ENCODE measurements around the gene GRIA4.
"Not testable (repeated sequence)": the region's sequence is repeated elsewhere in the genome, so short reads cannot be mapped to it uniquely, and the experiment has no call there.

GRIA4 gene

DNA sequence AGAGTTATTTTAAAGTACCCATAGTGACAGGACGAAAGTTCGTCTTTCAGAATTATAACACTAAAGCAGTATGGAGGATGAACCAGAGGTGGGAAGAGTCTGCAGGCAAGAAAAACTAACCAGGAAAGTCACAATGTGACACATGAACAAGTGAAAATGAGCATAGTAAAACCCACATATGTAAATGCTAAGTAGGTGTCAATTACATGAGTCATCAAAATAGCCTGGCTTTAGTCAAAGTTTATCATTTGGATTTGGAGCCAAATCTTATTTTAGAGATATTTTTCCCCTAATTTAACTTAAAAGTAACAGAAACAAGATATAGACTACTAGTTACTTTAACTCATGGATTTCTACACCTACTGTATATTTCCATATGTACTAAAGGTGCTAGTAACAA is 159.8 kb downstream of the GRIA4 start:
- Histone ChIP-seq H3K27ac (no peak overlapping the region), H3K36me3 (no peaks in the 10 kb centered on the region), H3K27me3 (no peaks in the 10 kb centered on the region), H3K9me3 (no peaks in the 10 kb centered on the region), H3K4me3 (ENCODE audit: low read depth in 1 of 2, low read length in 1 of 2) (no peak overlapping the region), H3K4me1 (ENCODE audit: control insufficient read depth in 1 of 2, insufficient read depth in 1 of 2, low read depth in 1 of 2, low read length in 1 of 2) (no peaks in the 10 kb centered on the region)
- no peak for TF ChIP-seq CTCF (IDR thresholded peaks at IDR 0.05)

DNA sequence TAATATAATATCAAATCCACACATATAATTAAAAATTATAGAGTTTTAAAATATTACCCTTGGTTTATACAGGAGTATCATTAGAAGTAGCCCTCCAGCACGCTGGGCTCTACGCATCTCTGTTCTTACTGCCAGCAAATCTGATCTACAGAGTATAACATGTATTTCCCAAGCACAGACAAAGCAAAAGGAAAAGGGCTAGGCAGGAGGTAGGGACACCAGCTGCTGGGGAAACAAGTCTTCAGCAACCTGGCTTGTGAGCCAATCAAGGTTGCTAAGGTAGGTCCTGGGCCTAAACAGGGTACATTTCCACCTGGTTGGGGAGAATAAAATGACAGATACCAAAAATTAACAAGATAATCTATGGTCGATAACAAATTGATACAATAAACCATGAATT is 163.6 kb downstream of the GRIA4 start:
- not testable (repeated sequence) for H3K27ac ChIP-seq; H3K9me3 ChIP-seq; H3K27me3 ChIP-seq; H3K4me3 ChIP-seq (ENCODE audit: low read depth in 1 of 2, low read length in 1 of 2); H3K4me1 ChIP-seq (ENCODE audit: control insufficient read depth in 1 of 2, insufficient read depth in 1 of 2, low read depth in 1 of 2, low read length in 1 of 2); H3K36me3 ChIP-seq

- TF ChIP-seq CTCF (IDR thresholded peaks at IDR 0.05) = no peak
- H3K9me3 ChIP-seq = no peaks in the 10 kb centered on the region
- no peaks in the 10 kb centered on the region for H3K27me3 ChIP-seq
- no peak overlapping the region for H3K4me3 ChIP-seq (ENCODE audit: low read depth in 1 of 2, low read length in 1 of 2)
- H3K36me3 ChIP-seq = no peaks in the 10 kb centered on the region
- no peaks in the 10 kb centered on the region for H3K4me1 ChIP-seq (ENCODE audit: control insufficient read depth in 1 of 2, insufficient read depth in 1 of 2, low read depth in 1 of 2, low read length in 1 of 2)
- H3K27ac ChIP-seq = no peak overlapping the region
Observed at GRCh38 chr11:105774899-105775298, 165.0 kb downstream of the GRIA4 start.

- H3K9me3 ChIP-seq = no peaks in the 10 kb centered on the region
- H3K27me3 ChIP-seq = no peaks in the 10 kb centered on the region
- no peaks in the 10 kb centered on the region for H3K4me1 ChIP-seq (ENCODE audit: control insufficient read depth in 1 of 2, insufficient read depth in 1 of 2, low read depth in 1 of 2, low read length in 1 of 2)
- H3K36me3 ChIP-seq = no peaks in the 10 kb centered on the region
- no peak overlapping the region for H3K27ac ChIP-seq
- no peak overlapping the region for H3K4me3 ChIP-seq (ENCODE audit: low read depth in 1 of 2, low read length in 1 of 2)
- no peak for TF ChIP-seq CTCF (IDR thresholded peaks at IDR 0.05)
Observed at GRCh38 chr11:105780781-105781525, 171.1 kb downstream of the GRIA4 start.

- Histone ChIP-seq H3K4me3 (ENCODE audit: low read depth in 1 of 2, low read length in 1 of 2) (no peak overlapping the region), H3K27me3 (no peaks in the 10 kb centered on the region), H3K27ac (no peak overlapping the region), H3K36me3 (no peaks in the 10 kb centered on the region), H3K9me3 (no peaks in the 10 kb centered on the region), H3K4me1 (ENCODE audit: control insufficient read depth in 1 of 2, insufficient read depth in 1 of 2, low read depth in 1 of 2, low read length in 1 of 2) (no peaks in the 10 kb centered on the region)
- TF ChIP-seq CTCF (IDR thresholded peaks at IDR 0.05) = no peak
Observed at GRCh38 chr11:105781807-105782206, 171.9 kb downstream of the GRIA4 start.

DNA sequence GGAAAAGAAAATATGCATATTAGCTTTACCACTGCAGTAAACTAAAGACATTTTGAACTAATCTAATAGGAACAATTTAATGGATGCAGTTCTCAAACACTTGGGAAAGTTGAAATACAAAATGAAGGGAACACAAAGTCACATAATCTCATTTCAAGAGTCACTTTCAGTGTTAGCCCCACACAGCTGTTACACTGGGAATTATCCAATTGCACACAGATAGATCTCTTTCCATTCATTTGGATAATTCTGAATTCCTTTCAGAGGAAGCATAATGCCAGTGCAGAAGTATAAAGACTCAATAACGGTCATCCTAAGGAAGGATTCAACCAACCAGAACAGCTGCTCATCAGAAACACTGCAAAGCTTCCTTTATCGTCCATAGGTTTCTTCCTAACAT is 173.3 kb downstream of the GRIA4 start:
- TF ChIP-seq CTCF (IDR thresholded peaks at IDR 0.05) = no peak
- no peaks in the 10 kb centered on the region for H3K36me3 ChIP-seq

DNA sequence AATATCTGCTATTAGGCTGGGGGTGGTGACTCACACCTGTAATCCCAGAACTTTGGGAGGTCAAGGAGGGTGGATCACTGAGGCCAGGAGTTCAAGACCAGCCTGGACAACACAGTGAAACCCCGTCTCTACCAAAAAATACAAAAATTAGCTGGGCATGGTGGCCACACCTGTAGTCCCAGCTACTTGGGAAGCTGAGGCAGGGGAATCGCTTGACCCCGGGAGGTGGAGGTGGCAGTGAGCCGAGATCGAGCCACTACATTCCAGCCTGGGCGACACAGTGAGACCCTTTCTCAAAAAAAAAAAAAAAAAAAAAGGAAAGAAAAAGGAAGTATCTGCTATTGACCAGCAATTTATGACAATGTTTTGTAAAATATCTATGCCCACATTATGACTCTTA is 176.0 kb downstream of the GRIA4 start:
- not testable (repeated sequence) for H3K4me1 ChIP-seq (ENCODE audit: control insufficient read depth in 1 of 2, insufficient read depth in 1 of 2, low read depth in 1 of 2, low read length in 1 of 2); H3K27me3 ChIP-seq; H3K27ac ChIP-seq

More for the DNA sequence above, 173.3 kb downstream of the GRIA4 start:
- Histone ChIP-seq H3K4me3 (ENCODE audit: low read depth in 1 of 2, low read length in 1 of 2) (no peak overlapping the region), H3K9me3 (no peaks in the 10 kb centered on the region), H3K27ac (no peak overlapping the region), H3K4me1 (ENCODE audit: control insufficient read depth in 1 of 2, insufficient read depth in 1 of 2, low read depth in 1 of 2, low read length in 1 of 2) (no peaks in the 10 kb centered on the region), H3K27me3 (no peaks in the 10 kb centered on the region)

More for the DNA sequence above, 176.0 kb downstream of the GRIA4 start:
- not testable (repeated sequence) for H3K4me3 ChIP-seq (ENCODE audit: low read depth in 1 of 2, low read length in 1 of 2); H3K9me3 ChIP-seq; H3K36me3 ChIP-seq

All from neutrophil (primary cell).